Epithelial cell of prostate (primary cell): ENCODE measurements around the gene FANCB.
A peak's percentile ranks its signal among the peaks of the same experiment; 100 is the strongest.

Source experiments
- DNase-seq: peaks from one replicate; pipeline ENCODE4 v3.0.0-alpha.2; 2011; ENCODE audit warnings: low read depth, low spot score
- H3K27ac ChIP-seq: fragments of 450-650 bp; 2 replicates; pipeline ENCODE4 v1.5.1; 2017; ENCODE audit warnings: mild to moderate bottlenecking

The FANCB gene

DNA sequence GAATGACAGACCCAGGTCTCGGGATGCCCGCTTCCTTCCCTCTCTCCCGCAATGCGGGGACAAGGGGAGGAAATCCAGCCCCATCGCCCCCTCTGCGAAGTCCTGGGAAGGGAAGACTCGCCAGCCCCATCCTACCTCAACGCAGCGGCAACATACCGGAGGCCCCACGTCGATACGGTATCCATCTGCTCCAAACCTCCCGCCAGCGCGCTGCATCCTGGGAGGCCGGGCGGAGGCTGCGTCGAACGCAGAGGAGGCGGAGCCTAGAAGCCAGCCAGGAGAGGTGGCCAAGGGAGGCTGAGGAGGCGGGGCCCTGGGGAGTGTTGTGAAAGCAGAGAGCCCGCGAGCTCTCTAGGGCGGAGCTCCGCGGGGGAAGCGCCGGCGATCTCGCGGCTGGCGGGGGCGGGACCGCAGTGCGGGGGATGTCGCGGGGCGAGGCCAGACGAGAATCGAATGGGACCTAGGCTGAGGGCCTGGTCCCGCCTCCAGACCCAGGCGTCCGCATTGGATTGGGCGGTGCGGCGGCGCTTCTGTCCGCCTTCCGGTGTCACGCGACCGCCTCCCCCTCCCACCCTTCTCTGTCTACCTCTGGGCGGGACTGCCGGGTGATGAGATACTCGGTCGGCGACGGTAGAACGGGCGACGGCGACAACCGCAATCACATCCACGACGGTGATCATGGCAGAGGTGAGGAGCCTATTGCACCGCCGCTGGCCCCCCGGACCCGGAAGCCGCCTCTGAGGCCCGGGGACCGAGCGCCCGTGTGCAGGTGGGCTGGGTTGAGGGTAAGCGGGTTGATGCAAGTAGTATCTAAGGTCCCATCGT, at the start of gene FANCB, which contains the start of gene MOSPD2:
Gene FANCB, minus strand, starts transcription at position 219 of the 825 bp plus-strand sequence. CDS start 7,559 bp downstream, outside the sequence.
Gene MOSPD2, plus strand, starts transcription at position 571 of the 825 bp plus-strand sequence. Its CDS starts 108 bp downstream, at position 679.
- DNase-seq: peak; percentile 65
- H3K27ac ChIP-seq: peak within 1 kb of the TSS; percentile 50

DNA sequence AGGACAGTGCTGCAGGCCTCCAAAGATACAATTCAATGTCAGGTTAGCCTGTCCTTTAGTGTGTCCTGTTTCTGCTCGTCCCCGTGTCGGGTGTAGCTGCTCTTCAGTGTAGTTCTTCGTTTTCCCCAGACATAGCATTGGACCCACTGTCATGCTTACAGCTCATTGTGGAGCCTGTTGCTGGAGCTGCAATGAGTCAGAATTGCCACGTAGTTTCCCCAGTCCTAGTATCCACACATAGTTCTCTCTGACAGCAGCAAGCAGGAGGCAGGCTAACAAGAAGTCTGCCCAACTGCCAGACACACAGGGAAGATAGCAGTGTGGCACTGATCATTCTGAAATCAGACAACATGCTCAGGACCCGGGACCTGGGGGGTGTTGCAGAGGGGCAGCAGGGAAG, 49.6 kb upstream of the FANCB start:
- no peak for DNase-seq
- peak overlapping the region; percentile 15 for H3K27ac ChIP-seq

DNA sequence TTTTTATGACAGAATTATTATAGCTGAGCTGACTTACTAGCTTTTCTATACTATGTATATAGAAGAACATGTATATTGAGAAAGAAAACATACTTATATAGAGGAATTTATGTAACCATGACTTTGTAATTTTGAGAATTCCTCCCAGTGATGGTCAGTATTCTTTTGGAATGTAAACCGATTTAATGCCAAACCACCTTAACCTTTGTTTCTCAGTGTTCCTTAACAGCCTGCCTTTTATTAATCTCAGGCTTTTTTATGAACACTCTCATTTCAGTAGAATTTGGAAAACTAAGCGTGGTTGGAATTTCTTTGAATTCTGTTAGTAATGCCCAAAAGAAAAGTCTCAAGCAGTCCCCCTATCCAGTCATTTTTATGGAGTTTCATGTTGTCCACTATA, 47.3 kb upstream of the FANCB start:
- no peak overlapping the region for H3K27ac ChIP-seq
- no peak for DNase-seq

DNA sequence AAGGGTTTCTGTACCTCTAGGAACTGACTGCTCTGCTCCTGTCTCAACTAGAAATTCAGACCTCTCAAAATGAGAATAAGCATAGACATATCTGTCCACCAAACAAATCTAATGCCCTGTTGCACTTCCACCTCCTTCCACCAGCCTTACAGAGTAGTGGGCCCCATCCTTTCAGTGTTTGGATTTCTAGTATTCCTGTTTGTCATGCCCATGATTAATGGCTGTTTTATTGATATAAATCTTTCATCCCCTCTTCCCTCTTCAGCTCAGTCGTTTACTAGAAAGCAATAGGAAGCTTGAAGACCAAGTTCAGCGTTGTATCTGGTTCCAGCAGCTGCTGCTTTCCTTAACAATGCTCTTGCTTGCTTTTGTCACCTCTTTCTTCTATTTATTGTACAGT, 46.5 kb upstream of the FANCB start:
- DNase-seq: no peak
- no peak overlapping the region for H3K27ac ChIP-seq

DNA sequence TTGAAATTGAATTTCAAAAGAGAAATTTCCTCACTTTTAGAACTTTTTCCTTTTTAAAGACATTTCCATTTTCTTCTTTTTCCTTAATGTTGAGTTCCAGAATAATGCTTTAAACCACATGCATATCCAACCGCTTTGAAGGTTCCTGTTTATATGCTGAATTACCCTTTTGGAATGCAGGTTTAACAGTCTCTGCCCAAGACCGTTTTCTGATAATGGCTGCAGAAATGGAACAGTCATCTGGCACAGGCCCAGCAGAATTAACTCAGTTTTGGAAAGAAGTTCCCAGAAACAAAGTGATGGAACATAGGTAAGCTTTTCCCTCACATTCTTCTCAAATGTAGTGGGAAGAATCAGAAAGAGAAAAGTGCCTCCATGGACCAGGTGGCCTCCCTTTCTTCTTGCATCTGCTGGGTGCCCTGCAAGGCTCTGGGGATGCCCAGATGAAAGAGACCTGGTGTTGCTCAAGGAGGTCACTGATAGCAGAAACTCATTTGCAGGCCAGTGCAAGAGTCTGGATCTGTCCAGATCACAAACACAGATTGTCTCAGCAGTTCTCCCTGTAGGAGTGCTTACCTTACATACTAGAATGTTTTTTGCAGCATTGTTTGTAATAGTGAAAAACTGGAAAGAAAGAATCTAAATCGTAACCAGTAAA, 43.3 kb upstream of the FANCB start:
- no peak for DNase-seq
- no peak overlapping the region for H3K27ac ChIP-seq

DNA sequence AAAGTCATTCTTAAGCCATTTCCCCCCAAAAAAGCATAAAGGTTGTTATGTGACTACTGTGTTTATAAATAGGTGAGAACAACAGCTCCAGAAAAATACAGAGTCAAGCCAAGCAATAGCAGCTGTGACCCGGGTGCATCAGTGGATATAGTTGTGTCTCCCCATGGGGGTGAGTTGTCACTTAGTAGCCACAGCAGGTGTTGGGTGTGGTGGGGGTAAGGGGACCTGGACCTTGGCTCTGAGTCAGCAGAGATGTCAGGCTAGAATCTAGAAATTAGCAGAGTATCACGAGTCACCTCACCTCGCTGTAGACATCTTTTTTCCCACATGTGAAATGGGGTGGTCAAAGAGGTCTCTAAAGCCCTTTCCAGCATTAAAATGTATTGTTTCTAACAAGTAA, 42.7 kb upstream of the FANCB start:
- H3K27ac ChIP-seq: no peak overlapping the region
- no peak for DNase-seq

DNA sequence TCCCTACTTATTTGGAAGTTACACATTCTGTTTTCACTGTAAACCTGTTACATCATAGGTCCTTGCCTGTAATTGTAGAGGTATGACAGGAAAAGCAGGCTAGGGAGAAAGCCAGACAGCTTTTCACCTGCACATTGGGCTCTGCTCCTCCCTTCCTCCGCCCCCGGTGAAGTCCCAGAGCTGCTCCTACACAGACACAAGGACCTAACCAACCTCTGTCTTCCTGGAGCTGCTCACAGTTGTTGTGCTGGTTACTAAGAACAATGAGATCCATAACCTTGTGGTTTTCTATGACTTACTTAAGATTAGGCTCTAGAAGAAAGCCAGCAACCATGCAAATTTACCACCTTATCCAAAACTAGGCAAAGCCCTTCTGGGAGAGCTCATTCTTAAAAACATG, 40.4 kb upstream of the FANCB start:
- no peak for DNase-seq

DNA sequence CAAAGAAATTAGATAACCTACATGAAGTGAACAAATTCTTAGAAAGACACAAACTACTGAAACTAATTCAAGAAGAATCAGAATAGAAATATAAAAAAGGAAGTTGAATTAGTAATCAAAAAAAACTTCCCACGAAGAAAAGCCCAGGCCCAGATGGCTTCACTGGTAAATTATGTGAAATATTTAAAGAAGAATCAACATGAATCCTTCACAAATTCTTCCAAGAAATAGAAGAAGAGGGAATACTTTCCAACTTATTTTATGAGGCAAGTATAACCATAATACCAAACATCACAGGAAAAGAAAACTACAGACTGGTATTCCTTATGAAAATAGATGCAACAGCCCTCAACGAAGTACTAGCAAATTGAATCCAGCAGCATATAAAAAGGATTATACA, 31.0 kb upstream of the FANCB start:
- DNase-seq: no peak
- no peak overlapping the region for H3K27ac ChIP-seq

More for the DNA sequence above, 40.4 kb upstream of the FANCB start:
- H3K27ac ChIP-seq: no peak overlapping the region

DNA sequence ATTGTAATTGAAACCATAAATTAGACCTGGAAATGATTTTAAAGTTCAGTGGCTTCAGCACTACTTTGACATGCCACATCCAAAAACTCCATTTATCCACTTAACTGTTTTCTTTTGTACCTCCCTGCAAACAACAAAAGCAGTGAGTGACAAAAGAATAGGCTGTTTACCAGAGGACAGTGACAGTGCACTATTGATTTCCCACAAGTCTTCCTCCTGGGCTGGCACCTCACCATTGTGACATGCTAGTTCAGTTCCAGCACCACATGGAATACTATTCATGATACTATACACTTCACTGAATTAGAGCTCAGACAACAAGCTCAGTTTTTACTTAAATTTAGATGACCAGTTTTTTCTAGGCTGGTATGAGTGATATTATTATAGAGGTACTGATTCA, 29.7 kb upstream of the FANCB start:
- no peak for DNase-seq

DNA sequence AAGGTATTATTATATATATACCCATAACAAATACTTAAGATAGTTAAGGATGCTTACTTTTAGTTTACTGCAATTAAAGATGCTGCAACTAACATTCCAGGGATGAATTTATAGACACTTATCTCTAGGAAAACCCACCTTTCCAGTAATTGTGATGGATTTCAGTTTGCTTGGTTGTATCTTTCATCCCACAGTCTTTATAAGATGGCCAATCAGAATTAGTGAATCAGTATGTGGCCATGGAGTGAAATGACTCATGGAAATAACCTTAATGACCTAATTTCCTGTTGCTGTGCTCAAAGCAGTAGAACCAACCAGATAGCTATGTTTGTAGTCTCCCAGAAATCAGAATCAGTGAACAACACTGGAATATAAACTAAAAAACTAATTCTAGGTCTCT, 26.7 kb upstream of the FANCB start:
- H3K27ac ChIP-seq: no peak overlapping the region

More for the DNA sequence above, 29.7 kb upstream of the FANCB start:
- no peak overlapping the region for H3K27ac ChIP-seq

DNA sequence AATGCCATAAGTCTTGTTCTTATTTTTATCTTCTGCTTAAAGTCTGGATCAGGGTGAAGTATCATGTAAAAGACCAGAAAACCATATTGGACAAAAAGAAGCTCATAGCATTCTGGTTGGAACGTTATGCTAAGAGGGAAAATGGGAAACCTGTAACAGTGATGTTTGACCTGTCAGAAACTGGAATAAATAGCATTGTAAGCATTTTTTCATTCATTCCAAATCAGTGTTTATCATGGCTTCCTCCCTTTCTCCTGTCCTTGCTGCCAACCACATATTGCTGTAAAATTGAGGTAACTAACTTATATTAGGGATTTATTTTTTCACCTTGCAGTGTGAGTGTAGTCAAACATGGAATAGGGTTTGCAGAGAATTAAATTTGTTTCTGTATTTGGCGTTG, 24.2 kb upstream of the FANCB start:
- no peak for DNase-seq
- H3K27ac ChIP-seq: no peak overlapping the region

More for the DNA sequence above, 26.7 kb upstream of the FANCB start:
- DNase-seq: no peak

DNA sequence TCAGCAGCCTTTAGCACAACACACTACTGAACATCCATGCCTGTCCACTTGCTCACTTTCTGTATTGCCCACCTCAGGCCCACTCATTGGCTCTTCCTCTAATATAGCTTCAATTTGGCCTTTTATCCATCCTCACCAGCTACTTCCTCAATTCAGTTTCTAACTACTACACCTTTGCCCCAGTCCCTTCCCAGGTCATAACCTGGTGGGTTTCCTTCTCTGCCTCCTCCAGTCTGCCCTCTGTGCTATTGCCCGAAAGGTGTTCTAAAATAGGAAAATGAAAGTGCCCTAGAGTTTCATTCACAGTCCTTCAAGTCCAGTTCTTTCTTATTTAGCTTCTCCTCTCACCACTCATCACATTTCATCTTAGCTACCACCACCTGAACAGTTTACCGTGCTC, 23.4 kb upstream of the FANCB start:
- H3K27ac ChIP-seq: no peak overlapping the region
- DNase-seq: no peak

DNA sequence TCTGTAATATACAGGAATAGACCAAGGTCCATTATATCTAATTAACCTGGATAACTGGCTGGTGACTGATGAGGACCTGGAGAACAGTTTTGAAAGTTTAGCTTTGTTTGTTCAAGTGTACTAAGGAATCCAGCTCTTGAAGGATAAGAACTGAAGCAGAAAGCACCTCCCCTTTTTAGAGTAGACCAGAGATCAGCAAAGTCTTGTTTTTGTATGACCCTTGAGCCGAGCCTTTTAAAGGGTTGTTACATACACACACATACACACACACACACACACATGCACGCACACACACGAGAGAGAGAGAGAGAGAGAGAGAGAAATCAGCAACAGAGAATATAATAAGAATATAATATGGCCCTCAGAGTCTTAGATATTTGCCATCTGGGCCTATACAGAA, 13.4 kb upstream of the FANCB start:
- no peak for DNase-seq
- no peak overlapping the region for H3K27ac ChIP-seq

DNA sequence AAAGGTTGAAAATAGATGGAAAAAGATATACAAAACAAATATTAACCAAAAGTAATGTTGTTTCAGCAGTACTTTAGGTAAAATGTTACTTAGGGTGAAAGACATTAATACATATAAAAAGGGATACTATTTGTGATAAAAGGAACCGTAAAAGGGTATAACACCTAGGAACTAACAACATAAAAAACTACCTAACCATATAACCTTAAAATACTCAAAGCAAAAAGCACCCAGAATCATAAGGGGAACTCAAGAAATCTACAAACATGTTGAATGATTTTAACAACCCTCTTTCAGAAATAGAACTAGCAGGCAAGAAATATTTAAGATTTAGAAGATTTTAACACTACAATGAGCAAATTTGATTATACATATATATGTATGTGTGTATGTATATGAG, 11.8 kb upstream of the FANCB start:
- H3K27ac ChIP-seq: no peak overlapping the region
- DNase-seq: no peak

DNA sequence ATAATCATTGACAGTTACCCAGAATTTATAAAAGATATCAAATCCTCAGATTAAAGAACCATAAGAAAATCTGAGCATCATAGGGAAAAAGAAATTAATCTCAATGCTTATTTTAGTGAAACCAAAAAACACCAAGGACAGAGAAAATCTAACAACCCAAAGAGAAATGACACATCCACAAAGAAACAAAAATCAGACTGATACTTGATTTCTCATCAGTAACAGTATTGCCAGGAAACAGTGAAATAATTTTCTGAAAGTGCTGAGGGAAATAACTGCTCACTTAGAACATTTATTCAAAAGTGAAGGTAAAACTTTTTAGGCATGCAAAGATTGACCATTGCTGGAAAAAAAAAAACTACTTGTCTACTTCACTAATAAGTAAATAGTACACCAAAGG, 11.0 kb upstream of the FANCB start:
- DNase-seq: no peak

DNA sequence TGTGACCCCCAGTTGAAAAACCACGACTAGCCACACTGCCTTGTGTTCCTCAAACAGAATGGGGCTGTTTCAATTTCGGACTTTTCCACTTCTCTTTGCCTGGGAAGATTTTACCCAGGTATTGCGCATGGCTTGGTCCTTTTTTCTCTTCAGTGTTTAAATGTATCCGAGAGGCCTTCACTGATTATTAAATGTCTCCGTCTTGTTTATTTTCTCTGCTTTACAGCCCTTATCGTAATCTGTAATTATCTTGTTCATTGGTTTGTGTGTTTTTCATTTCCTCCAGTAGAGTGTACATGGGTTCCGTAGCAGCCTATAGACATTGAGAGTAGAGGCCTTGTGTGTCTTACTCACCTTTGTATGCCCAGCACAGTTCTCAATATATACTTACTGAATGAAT, 2.8 kb upstream of the FANCB start:
- DNase-seq: no peak
- H3K27ac ChIP-seq: no peak overlapping the region

More for the DNA sequence above, 11.0 kb upstream of the FANCB start:
- H3K27ac ChIP-seq: no peak overlapping the region

DNA sequence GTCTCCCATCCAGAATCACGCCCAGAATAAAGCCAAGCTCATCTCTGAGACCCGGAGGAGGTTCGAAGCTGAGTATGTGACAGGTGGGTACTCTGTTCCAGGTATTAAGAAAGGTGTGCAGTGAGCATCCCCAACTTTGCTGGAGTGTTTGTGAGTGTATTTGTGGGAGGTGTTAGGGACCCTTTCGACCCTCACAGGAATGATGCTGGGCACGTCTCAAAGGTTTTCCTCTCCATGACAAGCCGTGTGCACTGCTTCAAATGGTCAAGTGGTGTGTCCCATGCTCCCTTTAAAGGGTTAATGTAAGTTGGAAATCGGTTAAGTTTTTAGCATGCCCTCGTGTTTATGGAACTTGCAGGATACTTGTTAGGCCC, 794 bp upstream of the FANCB start:
- H3K27ac ChIP-seq: peak overlapping the region; percentile 50
- DNase-seq: no peak

DNA sequence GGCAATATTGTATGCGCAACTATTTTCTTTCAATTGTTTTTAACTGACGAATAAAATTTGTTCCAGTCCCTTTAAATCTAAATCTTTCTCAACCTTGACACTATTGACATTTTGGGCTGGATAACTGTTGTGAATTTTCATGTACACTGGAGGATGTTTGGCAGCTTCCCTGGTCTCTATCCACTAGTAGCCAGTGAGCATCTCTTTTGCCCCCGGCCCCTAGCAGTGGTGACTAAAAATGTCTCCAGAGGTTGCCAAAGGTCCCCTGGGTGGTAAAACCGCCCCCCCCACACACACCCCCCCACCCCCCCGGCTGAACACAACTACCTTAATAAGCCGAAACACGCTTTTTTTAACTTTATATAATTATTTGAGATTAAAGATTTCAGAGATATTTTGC, 514 bp downstream of the FANCB start:
- H3K27ac ChIP-seq: no peak overlapping the region
- no peak for DNase-seq

DNA sequence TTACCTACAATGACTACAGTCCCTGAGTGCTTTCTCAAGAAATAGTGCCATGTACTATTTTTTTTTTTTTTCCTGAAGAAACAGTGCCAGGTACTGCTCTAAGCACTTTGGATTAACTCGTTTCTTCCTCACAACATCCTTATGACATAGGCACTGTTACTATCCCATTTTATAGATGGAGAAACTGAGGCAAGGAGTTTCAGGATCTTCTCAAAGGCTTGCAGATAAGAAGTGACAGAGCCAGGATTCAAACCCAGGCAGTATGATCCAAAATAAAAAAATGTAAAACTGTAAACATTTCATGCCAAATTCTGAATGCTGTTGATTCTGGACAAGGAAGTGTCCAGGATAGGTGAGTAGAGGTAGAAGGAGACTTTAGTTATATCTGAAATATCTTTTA, 1.1 kb downstream of the FANCB start:
- DNase-seq: no peak
- no peak overlapping the region for H3K27ac ChIP-seq

DNA sequence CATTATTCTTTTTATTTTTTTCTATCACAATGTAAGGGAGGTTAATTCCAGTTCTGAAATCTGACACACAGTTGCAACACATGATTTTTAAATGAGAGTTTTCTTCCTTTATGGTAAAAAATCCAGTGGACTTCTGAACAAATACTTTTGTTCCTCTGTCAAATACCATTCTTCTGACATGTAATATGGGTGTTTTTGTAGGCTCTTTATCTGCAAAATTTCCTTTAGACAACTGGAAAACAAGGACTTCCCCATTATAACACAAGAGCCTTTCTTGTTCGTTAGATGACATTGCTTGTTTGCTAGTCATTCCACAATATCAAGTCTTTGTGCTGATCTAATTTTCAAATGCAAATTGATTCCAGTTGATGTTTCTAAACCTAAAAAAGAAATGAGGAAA, 7.7 kb downstream of the FANCB start:
- DNase-seq: no peak
- peak overlapping the region; percentile 47 for H3K27ac ChIP-seq

DNA sequence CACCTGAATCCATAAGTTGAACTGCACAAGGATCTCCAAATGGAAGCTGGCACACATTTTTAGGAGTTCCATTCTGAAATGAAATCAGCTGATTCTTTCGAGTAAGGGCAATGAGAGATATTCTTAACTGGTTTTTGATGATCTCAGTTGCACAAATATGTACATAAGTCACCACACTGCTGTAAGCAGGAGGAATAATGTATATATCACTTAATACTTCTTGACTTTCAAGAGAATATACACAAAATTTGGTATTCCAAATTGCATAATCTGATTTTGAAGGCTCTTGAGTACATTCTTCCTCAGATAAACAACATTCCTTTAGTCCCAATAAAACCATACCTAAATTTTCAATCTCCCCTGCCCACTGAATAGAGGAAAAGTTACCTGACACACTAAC, 8.2 kb downstream of the FANCB start:
- H3K27ac ChIP-seq: peak overlapping the region; percentile 47
- no peak for DNase-seq

DNA sequence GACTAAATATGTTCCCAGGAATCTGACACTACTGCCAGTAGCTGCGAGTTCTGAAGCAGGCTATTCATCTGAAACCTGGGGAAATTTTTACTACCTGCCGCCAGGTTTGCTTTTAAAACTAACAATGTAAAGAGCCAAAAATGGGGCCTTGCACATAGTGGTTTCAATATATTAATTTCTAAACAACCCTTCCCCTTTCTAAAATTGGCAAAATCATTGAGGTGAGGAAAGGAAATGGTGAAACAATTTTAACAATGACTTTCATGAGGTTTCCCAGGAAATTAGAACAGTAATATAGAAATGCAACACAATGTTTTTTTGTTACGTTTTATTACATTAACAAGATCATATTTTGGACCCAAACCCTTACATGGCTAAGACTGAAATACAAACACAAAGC, 21.3 kb downstream of the FANCB start:
- DNase-seq: no peak

More for the DNA sequence above, 21.3 kb downstream of the FANCB start:
- no peak overlapping the region for H3K27ac ChIP-seq
